Ureter (tissue), 1 donor: Measurements from ENCODE around the gene POU2AF1. TPM values are rescaled to one million over a fixed set of nuclear protein-coding genes. Genes with fewer than 3 reads are reported as not detected.

Experiments used
- DNase-seq: peaks from one replicate; pipeline ENCODE4 v3.0.0-alpha.2; 2020; ENCODE audit warnings: low spot score
- total RNA-seq: library from RNA; stranded (reverse); gene quantifications from one replicate; pipeline ENCODE4 v1.2.4, GENCODE V29; 2023
- donor health status: DM: yes; HTN: yes; CAD: no.

POU2AF1 gene
- total RNA-seq, 1 donor from 2014 or later, result 21.7 TPM

- peak; percentile 13 for DNase-seq
These were observed 31.9 kb downstream of the POU2AF1 start for GRCh38 chr11:111347002-111347722.

- peak; percentile 61 for DNase-seq
These were observed 35.0 kb downstream of the POU2AF1 start for GRCh38 chr11:111344032-111344431.

- DNase-seq, result no peak
These were observed 36.7 kb downstream of the POU2AF1 start for GRCh38 chr11:111342329-111342728.

- DNase-seq, result no peak
These were observed 39.2 kb downstream of the POU2AF1 start for GRCh38 chr11:111339758-111340388.

- DNase-seq, result no peak
These were observed 42.4 kb downstream of the POU2AF1 start for GRCh38 chr11:111336582-111337256.

- DNase-seq, result no peak
These were observed 43.0 kb downstream of the POU2AF1 start for GRCh38 chr11:111336062-111336461.

GRCh38 chr11:111335549-111335948 is 43.5 kb downstream of the POU2AF1 start:
- DNase-seq, result no peak

GRCh38 chr11:111334532-111335502 is 44.3 kb downstream of the POU2AF1 start:
- peak; percentile 72 for DNase-seq

GRCh38 chr11:111331711-111332479 is 47.2 kb downstream of the POU2AF1 start:
- DNase-seq, result no peak

GRCh38 chr11:111330234-111330893 is 48.7 kb downstream of the POU2AF1 start:
- DNase-seq, result peak; percentile 25

GRCh38 chr11:111329306-111330204 is 49.5 kb downstream of the POU2AF1 start:
- DNase-seq, result peak; percentile 40

GRCh38 chr11:111327908-111328624 is 51.0 kb downstream of the POU2AF1 start:
- DNase-seq, result peak; percentile 66

- no peak for DNase-seq
These were observed 52.3 kb downstream of the POU2AF1 start for GRCh38 chr11:111326824-111327223.

GRCh38 chr11:111325259-111325658 is 53.8 kb downstream of the POU2AF1 start:
- DNase-seq, result peak; percentile 38

GRCh38 chr11:111324277-111324720 is 54.8 kb downstream of the POU2AF1 start:
- peak; percentile 39 for DNase-seq

GRCh38 chr11:111322534-111322933 is 56.5 kb downstream of the POU2AF1 start:
- no peak for DNase-seq

- DNase-seq, result peak; percentile 32
These were observed 58.1 kb downstream of the POU2AF1 start for GRCh38 chr11:111320728-111321568.
